ENCODE data around the gene LSG1.

LSG1 gene

GRCh38 chr3:194687638-194688199 lies 15.7 kb upstream of the LSG1 start:
- DNase-seq (ENCODE audit: low read depth, low spot score): peak; percentile 59

- no peak for DNase-seq (ENCODE audit: low read depth, low spot score)
Measured at GRCh38 chr3:194686816-194687637, 15.0 kb upstream of the LSG1 start.

GRCh38 chr3:194686414-194686815 lies 14.4 kb upstream of the LSG1 start:
- DNase-seq (ENCODE audit: low read depth, low spot score): no peak

- DNase-seq (ENCODE audit: low read depth, low spot score): peak; percentile 61
Measured at GRCh38 chr3:194685718-194686413, 13.9 kb upstream of the LSG1 start, which contains the start of gene FAM43A. FAM43A (plus strand) TSS chr3:194685883; CDS start chr3:194686827, 944 bp downstream.

GRCh38 chr3:194685065-194685717 lies 13.2 kb upstream of the LSG1 start:
- no peak for DNase-seq (ENCODE audit: low read depth, low spot score)

GRCh38 chr3:194683380-194683779 lies 11.4 kb upstream of the LSG1 start:
- DNase-seq (ENCODE audit: low read depth, low spot score): no peak

GRCh38 chr3:194682694-194683310 lies 10.8 kb upstream of the LSG1 start:
- peak; percentile 57 for DNase-seq (ENCODE audit: low read depth, low spot score)

GRCh38 chr3:194682189-194682693 lies 10.2 kb upstream of the LSG1 start:
- DNase-seq (ENCODE audit: low read depth, low spot score): no peak

- no peak for DNase-seq (ENCODE audit: low read depth, low spot score)
Measured at GRCh38 chr3:194680888-194681615, 9.1 kb upstream of the LSG1 start.

GRCh38 chr3:194676471-194676870 lies 4.5 kb upstream of the LSG1 start:
- DNase-seq (ENCODE audit: low read depth, low spot score): no peak

- no peak for DNase-seq (ENCODE audit: low read depth, low spot score)
Measured at GRCh38 chr3:194675680-194676079, 3.7 kb upstream of the LSG1 start.

GRCh38 chr3:194675081-194675640 lies 3.2 kb upstream of the LSG1 start:
- DNase-seq (ENCODE audit: low read depth, low spot score): no peak

- DNase-seq (ENCODE audit: low read depth, low spot score): no peak
Measured at GRCh38 chr3:194673761-194674160, 1.8 kb upstream of the LSG1 start.

- no peak for DNase-seq (ENCODE audit: low read depth, low spot score)
Measured at GRCh38 chr3:194672876-194673275, 885 bp upstream of the LSG1 start.

GRCh38 chr3:194671511-194671899 lies 486 bp downstream of the LSG1 start:
- DNase-seq (ENCODE audit: low read depth, low spot score): no peak

- DNase-seq (ENCODE audit: low read depth, low spot score): no peak
Measured at GRCh38 chr3:194667363-194667762, 4.6 kb downstream of the LSG1 start.

GRCh38 chr3:194664857-194665256 lies 7.1 kb downstream of the LSG1 start:
- no peak for DNase-seq (ENCODE audit: low read depth, low spot score)

- DNase-seq (ENCODE audit: low read depth, low spot score): no peak
Measured at GRCh38 chr3:194661946-194662345, 10.0 kb downstream of the LSG1 start.

GRCh38 chr3:194661374-194661773 lies 10.6 kb downstream of the LSG1 start:
- no peak for DNase-seq (ENCODE audit: low read depth, low spot score)

- no peak for DNase-seq (ENCODE audit: low read depth, low spot score)
Measured at GRCh38 chr3:194659778-194660177, 12.2 kb downstream of the LSG1 start.

All from activated CD4-positive, CD25-positive, alpha-beta regulatory T cell treated with anti-CD3 and anti-CD28 coated beads, Interleukin-2, amount 50 U/mL, for 16 hours (primary cell).